Coronary artery (tissue), 2 donors: ENCODE data around the gene CCDC154.
A peak's percentile ranks its signal among the peaks of the same experiment; 100 is the strongest.
"Not testable (repeated sequence)": the region's sequence is repeated elsewhere in the genome, so short reads cannot be mapped to it uniquely, and the experiment has no call there.

Experiments used
- DNase-seq: peaks from one replicate; pipeline ENCODE4 v3.0.0-alpha.2; 2017; ENCODE audit warnings: low spot score
- H3K27ac ChIP-seq, 2 donors: fragments of 200-600 bp; sonication (generic); one replicate each; pipeline ENCODE4 v1.5.1; 2016 to 2019
- H3K4me3 ChIP-seq: fragments of 200-600 bp; sonication (generic); 2 replicates; pipeline ENCODE4 v1.5.1; 2016; ENCODE audit warnings: mild to moderate bottlenecking, moderate library complexity
- TF ChIP-seq, protein P1 (sequence below): fragments of 200-600 bp; sonication (generic); IDR thresholded peaks from one replicate; pipeline ENCODE4 v1.5.1; 2019; ENCODE audit warnings: antibody characterized with exemption

Gene CCDC154

DNA sequence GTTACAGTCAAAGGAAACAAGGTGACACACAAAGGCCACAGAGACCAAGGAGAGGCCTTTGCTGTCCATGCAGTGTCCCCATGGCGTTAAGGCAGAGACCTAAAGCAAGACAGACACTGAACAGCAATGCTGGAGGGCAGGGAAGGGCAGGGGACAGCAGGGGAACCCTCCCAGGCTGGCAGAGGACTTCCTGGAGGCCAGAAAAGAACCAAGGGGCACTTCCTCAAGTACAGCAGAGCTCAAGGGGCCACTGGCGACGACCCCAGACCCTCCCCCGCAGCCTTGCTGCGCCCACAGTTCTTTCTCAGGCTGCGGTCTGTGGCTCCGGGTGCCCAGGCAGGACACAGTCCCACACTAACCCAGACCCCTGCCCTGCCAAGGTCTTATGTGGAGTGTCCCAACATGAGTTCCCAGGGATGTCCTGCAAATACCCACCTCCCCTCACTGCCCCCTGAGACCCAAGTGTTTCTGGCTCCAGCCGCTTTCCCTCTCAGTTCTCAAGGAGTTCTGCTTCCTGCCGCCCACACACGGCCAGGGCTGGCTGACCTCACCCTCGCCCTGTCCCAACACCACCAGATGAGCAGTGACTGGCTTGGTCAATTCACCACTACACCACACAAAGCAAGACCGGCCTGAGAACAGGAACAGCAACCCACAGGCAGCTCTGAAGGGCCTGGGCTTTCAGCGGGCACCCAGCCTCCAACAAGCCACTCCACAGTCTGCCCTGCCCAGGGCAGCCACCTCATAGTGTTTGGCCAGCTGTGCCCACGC, 26.3 kb upstream of the CCDC154 start:
- TF ChIP-seq, protein P1, sequence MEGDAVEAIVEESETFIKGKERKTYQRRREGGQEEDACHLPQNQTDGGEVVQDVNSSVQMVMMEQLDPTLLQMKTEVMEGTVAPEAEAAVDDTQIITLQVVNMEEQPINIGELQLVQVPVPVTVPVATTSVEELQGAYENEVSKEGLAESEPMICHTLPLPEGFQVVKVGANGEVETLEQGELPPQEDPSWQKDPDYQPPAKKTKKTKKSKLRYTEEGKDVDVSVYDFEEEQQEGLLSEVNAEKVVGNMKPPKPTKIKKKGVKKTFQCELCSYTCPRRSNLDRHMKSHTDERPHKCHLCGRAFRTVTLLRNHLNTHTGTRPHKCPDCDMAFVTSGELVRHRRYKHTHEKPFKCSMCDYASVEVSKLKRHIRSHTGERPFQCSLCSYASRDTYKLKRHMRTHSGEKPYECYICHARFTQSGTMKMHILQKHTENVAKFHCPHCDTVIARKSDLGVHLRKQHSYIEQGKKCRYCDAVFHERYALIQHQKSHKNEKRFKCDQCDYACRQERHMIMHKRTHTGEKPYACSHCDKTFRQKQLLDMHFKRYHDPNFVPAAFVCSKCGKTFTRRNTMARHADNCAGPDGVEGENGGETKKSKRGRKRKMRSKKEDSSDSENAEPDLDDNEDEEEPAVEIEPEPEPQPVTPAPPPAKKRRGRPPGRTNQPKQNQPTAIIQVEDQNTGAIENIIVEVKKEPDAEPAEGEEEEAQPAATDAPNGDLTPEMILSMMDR = no peak
- no peak for DNase-seq

DNA sequence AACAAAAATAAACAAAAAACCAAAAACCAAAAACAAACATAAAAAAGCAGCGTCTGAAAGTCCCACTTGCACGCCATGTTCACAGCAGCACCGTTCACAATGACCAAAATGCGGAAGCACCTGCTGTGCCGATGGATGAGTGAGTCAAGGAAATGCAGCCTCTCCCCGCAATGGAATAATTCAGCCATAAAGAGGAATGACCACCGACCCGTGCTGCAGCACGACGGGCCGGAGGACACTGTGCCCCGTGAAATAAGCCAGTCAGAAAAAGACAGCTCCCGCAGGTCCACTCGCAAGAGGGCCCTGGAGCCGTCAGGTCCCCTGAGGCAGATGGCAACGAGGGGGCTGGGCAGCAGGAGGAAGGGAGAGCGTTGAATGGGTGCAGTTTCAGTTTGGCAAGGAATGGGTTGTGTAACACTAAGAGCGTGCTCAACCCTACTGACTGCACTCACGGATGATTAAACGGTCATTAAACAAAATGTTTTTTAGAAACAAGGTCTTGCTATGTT, 25.4 kb upstream of the CCDC154 start:
- peak overlapping the region in 1 of 2 donors; percentile 38 for H3K27ac ChIP-seq
- peak overlapping the region; percentile 25 for H3K4me3 ChIP-seq
- no peak for DNase-seq
- TF ChIP-seq, protein P1 = no peak

More for the DNA sequence above, 26.3 kb upstream of the CCDC154 start:
- peak overlapping the region in 1 of 2 donors; percentile 38 for H3K27ac ChIP-seq
- H3K4me3 ChIP-seq = no peak overlapping the region

DNA sequence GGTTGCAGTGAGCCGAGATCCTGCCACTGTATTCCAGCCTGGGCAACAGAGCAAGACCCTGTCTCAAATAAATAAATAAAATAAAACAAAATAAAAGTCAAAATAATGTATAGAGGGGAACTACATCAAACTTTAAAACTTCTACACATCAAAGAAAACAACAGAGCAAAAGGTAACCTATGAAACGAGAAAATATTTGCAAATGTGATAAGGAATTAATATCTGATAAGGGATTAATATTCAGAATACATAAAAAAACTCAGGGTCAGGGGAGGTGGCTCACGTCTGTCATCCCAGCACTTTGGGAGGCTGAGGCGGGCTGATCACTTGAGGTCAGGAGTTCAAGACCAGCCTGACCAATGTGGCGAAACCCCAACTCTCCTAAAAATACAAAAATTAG, 24.8 kb upstream of the CCDC154 start:
- DNase-seq, H3K4me3 ChIP-seq, H3K27ac ChIP-seq: not testable (repeated sequence)

DNA sequence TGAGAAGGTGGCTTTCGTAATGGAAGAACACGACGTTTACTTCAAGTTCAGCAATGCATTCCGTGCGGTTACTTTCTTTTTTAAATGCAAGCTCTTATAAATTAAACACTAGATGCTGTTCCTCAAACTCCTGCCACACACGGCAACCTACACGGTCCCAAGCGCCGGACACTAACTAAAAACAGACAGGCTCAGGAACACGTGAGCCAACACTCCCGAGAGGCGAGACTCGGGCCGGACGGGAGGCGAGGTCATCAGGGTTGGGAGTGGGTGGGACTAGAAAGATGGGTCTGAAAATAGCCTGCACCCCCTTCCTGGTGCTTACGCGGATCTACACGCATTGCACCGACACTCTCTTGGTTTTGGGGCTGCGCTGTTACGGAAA, 24.1 kb upstream of the CCDC154 start:
- no peak for DNase-seq
- TF ChIP-seq, protein P1 = no peak
- H3K4me3 ChIP-seq = no peak overlapping the region
- H3K27ac ChIP-seq = no peak overlapping the region

DNA sequence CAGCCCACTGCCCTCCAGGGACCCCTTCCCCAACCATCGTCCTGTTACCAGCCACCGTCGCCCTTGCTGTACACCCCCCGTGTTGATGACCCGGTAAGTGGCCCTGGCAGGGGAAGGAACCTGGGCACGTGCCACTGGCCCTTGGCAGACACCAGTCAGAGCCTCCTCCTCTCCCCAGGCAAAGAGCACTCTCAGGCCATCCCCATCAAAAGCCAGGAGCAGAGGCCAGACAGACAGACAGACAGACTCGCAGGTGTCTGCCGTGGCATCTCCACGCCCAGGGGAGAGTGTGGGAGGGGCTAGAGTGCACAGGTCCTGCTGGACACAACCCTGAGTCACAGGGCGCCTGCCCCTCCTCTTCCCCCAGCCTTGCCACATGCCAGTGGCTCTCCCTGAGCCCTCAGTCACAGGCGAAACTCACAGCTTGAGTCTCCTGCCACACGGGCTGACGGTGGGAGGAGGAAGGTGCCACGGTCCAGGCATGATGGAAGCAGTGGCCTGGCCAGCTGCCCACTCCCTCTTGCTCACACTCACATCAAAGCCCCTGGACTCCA, 22.7 kb upstream of the CCDC154 start:
- Histone ChIP-seq H3K27ac (no peak overlapping the region), H3K4me3 (no peak overlapping the region)
- no peak for DNase-seq
- TF ChIP-seq, protein P1 = no peak

DNA sequence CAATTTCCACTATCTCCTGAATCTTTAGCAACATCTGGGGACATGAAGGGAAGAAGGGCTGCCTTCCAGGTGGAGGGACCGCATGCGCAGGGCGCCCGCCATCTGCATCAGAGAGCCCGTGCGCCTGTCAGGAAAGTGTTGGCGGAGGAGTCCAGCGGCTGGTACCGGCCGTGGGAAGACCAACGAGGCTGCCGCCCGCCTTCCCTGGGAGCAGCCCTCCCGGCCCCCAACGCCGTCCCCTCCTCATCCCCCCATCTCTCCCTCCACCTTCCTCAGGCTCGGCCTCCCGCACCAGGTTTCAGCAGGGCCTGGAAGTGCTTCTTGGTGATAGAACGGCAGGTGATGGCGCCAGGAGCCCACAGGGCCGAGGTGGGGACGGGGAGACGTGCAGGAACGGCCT, 21.7 kb upstream of the CCDC154 start:
- H3K4me3 ChIP-seq = no peak overlapping the region
- DNase-seq = no peak
- TF ChIP-seq, protein P1 = no peak
- H3K27ac ChIP-seq = no peak overlapping the region

DNA sequence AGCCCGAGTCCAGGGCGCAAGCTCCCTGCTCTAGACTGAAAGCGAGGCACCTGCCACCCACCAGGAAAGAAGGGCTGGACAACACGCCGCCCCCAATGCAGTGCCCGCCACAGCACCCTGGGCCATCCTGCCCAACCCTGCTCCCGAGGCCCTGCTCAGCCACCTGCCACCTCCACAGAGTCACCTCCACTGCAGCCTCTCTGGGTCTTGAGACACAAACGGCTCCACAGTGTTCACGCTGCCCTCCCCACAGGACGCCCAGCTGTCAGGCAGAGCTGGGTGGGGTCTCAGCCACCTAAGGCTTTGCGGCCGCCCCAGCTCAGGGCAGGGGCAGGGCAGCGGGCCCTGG, 21.2 kb upstream of the CCDC154 start:
- TF ChIP-seq, protein P1 = no peak
- DNase-seq = no peak
- no peak overlapping the region for H3K27ac ChIP-seq

More for the DNA sequence above, 21.2 kb upstream of the CCDC154 start:
- H3K4me3 ChIP-seq = no peak overlapping the region
